Stimulated activated CD8-positive, alpha-beta memory T cell treated with anti-CD3 and anti-CD28 coated beads, Interleukin-15, amount 100 ng/mL, for 1 hour (primary cell): ENCODE data around the gene PIGL.

Experiments used
- DNase-seq: peaks from one replicate; pipeline ENCODE4 v3.0.0-alpha.2; 2020; ENCODE audit warnings: low read depth

Gene PIGL

DNA sequence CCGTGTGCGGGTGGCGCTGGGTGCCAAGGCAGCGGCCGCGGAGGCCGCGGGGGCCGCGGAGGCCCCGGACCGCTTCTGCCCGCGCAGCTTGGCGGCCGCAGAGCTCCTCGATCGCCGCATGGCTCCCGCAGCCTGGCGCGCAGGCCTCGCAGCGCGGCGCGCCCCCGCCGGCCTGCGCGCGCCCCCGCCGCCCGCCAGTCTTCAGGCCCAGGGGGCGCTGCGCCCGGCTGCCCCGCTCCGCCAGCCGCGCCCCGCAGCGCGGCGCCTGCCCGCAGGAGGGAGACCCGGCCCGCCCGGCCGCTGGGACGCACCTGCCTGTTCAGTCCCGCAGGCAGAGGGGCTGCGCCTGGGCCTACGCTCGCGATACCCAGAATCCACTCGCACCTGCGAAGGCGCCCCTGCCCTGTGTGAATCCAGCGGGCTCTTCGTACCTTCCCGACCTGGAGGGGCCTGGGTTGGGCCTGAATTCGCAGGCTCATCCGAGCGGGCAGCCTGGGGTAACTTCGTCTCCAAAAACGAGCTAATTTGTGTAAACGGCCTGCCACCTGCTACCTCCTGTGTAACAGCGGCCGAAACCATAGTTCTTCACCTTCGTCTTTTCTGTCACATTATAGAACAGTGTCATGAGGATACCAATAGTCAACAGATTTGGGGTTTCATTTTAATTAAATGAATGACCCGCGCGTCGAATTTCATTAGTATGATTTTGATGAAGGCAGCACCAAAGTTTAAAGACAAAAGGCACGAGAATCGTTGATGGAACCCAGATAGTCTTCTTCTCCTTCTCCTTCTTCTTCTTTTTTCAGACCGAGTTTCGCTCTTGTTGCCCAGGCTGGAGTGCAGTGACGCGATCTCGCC lies 136.5 kb downstream of the PIGL start, which contains the start of gene CENPV:
Gene CENPV (minus strand): TSS at position 153 of the 858 bp plus-strand sequence. CDS start 33 bp downstream, at position 120.
- peak; percentile 25 for DNase-seq

DNA sequence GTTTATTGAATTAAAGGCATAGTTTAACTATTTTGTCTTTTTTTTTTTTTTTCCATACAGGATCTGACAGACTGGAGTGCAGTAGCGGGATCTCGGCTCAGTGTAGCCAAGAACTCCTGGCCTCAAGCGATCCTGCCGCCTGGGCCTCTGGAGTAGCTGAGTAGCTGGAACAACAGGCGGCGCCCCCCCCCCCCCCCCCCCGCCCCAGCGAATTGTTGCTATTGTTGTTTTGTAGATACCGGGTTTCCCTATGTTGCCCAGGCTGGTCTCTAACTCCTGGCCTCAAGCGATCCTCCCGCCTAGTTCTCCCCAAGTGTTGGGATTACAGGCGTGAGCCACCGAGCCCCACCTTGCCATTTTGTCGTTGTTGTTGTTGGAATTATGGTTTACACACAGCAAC lies 137.6 kb downstream of the PIGL start:
- DNase-seq, result no peak

- DNase-seq, result no peak
These were observed 141.4 kb downstream of the PIGL start for GRCh38 chr17:16358394-16358793.

DNA sequence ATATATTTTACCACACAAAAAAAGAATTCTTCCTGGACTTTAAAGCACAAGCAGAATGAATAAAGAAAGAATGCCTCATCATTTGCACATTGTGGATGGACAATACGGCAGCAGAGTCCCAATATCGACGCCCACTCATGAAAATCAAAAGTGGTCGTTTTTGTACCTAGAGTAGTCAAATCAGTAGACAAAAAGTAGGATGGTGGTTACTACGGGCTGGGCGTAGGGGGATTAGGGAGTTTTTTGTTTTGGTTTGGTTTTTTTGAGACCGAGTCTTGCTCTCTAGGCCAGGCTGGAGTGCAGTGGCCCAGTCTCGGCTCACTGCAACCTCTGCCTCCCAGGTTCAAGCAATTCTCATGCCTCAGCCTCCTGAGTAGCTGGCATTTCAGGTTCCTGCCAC lies 144.9 kb downstream of the PIGL start:
- no peak for DNase-seq

- peak; percentile 51 for DNase-seq
These were observed 146.9 kb downstream of the PIGL start for GRCh38 chr17:16363749-16364536.

DNA sequence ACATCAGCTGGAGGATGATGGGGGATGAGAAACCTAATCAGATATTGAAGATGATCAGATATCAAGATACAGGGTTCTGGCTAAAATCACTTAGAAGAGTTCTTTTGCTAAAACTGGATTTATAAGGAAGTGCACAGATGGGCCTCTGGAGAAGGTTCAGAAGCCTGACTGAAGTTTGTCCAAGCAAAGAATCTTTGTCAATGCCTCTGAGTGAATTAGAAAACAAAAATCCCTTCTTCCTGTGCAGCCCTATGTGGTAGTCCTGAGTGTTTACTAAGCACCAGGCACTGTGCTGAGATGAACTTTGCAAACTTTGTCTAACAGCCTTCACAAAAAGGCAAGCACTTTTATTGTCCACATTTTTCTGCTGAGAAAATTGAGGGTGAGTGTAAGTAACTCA lies 147.6 kb downstream of the PIGL start:
- DNase-seq, result no peak

GRCh38 chr17:16371742-16372141 lies 154.7 kb downstream of the PIGL start:
- DNase-seq, result no peak

DNA sequence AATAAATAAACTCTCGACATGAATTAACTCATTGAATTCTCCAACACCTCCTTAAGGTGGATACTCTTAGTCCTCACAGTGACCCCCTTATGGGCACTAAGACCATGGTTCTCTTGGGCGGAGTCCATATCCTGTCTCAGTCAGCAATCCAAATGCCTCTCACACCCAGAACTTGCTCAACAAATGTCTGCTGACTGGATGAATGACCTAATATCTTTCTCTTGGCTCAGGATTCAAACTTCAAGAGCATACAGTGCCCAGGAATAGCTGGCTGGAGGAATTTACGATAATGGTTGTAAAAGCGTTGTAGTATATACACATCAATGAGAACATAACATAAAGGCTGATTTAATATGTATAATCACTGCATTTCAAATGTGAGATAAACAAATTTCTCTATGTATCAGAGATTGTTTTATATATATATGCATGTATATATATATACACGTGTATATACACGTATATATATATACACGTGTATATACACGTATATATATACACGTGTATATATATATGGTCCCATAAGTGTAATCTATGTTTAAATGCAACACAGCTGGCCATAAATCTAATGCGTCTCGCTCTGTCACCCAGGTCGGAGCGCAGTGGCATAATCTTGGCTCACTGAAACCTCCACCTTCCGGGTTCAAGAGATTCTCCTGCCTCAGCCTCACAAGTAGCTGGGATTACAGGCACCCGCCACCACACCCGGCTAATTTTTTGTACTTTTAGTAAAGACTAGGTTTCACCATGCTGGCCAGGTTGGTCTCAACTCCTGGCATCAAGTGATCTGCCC lies 157.3 kb downstream of the PIGL start:
- DNase-seq, result no peak
